GM23248 (cell line): ENCODE data around the gene ARID1B. TPM values are rescaled to one million over a fixed set of nuclear protein-coding genes. Genes with fewer than 3 reads are reported as not detected.
A peak's percentile ranks its signal among the peaks of the same experiment; 100 is the strongest.

Experiments
- DNase-seq: peaks from one replicate; pipeline ENCODE4 v3.0.0-alpha.2; 2015
- H2AFZ ChIP-seq: fragments of 200-600 bp; sonication (generic); 2 replicates; pipeline ENCODE4 v1.6.1; 2016; ENCODE audit warnings: antibody characterized with exemption
- H3F3A ChIP-seq: fragments of 200-600 bp; sonication (generic); 2 replicates; pipeline ENCODE4 v1.6.1; 2016; ENCODE audit warnings: mild to moderate bottlenecking, antibody characterized with exemption, mixed run types; ENCODE audit not compliant: insufficient read depth
- H3K27ac ChIP-seq: fragments of 200-600 bp; sonication (generic); 2 replicates; pipeline ENCODE4 v1.5.1; 2016; ENCODE audit warnings: mild to moderate bottlenecking
- H3K27me3 ChIP-seq: fragments of 200-600 bp; sonication (generic); replicated peaks from 2 replicates; pipeline ENCODE4 v1.6.1; 2016; ENCODE audit warnings: mild to moderate bottlenecking; ENCODE audit not compliant: insufficient read depth
- H3K36me3 ChIP-seq: fragments of 200-600 bp; sonication (generic); 2 replicates; pipeline ENCODE4 v1.6.1; 2016; ENCODE audit warnings: low read depth, mild to moderate bottlenecking
- H3K4me1 ChIP-seq: fragments of 200-600 bp; sonication (generic); 2 replicates; pipeline ENCODE4 v1.6.1; 2016; ENCODE audit warnings: mild to moderate bottlenecking; ENCODE audit not compliant: insufficient read depth
- H3K4me2 ChIP-seq: fragments of 200-600 bp; sonication (generic); one replicate; pipeline ENCODE4 v1.6.1; 2016; ENCODE audit warnings: mild to moderate bottlenecking; ENCODE audit not compliant: unreplicated experiment
- H3K4me3 ChIP-seq: fragments of 200-600 bp; sonication (generic); 2 replicates; pipeline ENCODE4 v1.5.1; 2016; ENCODE audit warnings: mild to moderate bottlenecking
- H3K79me2 ChIP-seq: fragments of 200-600 bp; sonication (generic); 2 replicates; pipeline ENCODE4 v1.6.1; 2016; ENCODE audit warnings: mild to moderate bottlenecking; ENCODE audit not compliant: insufficient read depth
- H3K9ac ChIP-seq: fragments of 200-600 bp; sonication (generic); 2 replicates; pipeline ENCODE4 v1.6.1; 2016; ENCODE audit warnings: mild to moderate bottlenecking
- H3K9me2 ChIP-seq: fragments of 200-600 bp; sonication (generic); 2 replicates; pipeline ENCODE4 v1.6.1; 2016; ENCODE audit warnings: mixed run types, mild to moderate bottlenecking, moderate library complexity; ENCODE audit not compliant: insufficient read depth
- H3K9me3 ChIP-seq: fragments of 200-600 bp; sonication (generic); one replicate; pipeline ENCODE4 v1.6.1; 2017; ENCODE audit warnings: low read depth
- H4K20me1 ChIP-seq: fragments of 200-600 bp; sonication (generic); 2 replicates; pipeline ENCODE4 v1.6.0; 2016; ENCODE audit not compliant: insufficient read depth
- EZH2 ChIP-seq: fragments of 200-600 bp; sonication (generic); IDR thresholded peaks from 2 replicates; pipeline ENCODE4 v1.6.1; 2018; ENCODE audit warnings: antibody characterized with exemption, mild to moderate bottlenecking; ENCODE audit not compliant: insufficient read depth, poor library complexity, severe bottlenecking
- EZH2phosphoT487 ChIP-seq: fragments of 200-600 bp; sonication (generic); IDR thresholded peaks from 2 replicates; pipeline ENCODE4 v1.6.1; 2018; ENCODE audit warnings: antibody characterized with exemption, moderate library complexity, mild to moderate bottlenecking, low read depth; ENCODE audit not compliant: insufficient read depth
- WGBS, 2 experiments: methylation state at CpG; one replicate each; pipeline ENCODE4 v1.1.6; 2015 to 2017; ENCODE audit warnings: low lambda C conversion rate in 2 of 2, low coverage in 1 of 2; ENCODE audit errors: missing lambda C conversion rate in 2 of 2; 5-methylcytosine and 5-hydroxymethylcytosine counted together
- in situ Hi-C: fragments of 300-500 bp; cut with MboI; formaldehyde crosslinking; loops from 2 replicates; pipeline ENCODE4 v1.15.0; 2020
- polyA plus RNA-seq: library from polyadenylated mRNA; unstranded; fragments of >200 nt; fragmentation: Nextera tagmentation; extraction: Ambion mirVana; gene quantifications from 2 replicates; pipeline ENCODE4 v1.2.1, GENCODE V29; 2016
- total RNA-seq: library from RNA; depleted of rRNA; stranded (reverse); fragments of >200 nt; shearing (Covaris generic); gene quantifications from 2 replicates; pipeline ENCODE4 v1.2.3, GENCODE V29; 2014

The ARID1B gene
- total and polyA plus RNA-seq, 2 experiments from 2014 or later, result 19.3 to 21.2 TPM

DNA sequence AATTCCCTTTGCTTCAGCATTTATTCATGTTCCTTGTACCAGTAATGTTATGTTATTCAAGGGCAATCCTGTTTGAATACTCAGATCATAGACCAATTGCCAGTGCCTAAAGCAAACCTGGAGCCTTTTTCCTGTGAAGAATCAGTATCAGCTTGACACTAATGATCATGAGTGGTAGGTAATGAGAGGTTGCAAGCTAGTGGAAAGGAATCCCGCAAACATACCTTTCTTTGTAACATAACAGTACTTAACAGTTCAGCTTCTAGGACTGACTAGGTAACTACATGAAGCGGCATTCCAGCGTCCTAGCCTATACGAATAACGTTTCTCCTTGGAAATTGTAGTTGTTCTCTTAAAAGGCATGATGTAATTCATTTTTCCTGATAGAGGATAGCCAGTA is 292.4 kb downstream of the ARID1B start:
- Histone ChIP-seq H3K4me1 (peaks cover 14% of the 10 kb centered on the region), H3K9me3 (no peaks in the 10 kb centered on the region), H3K36me3 (no peaks in the 10 kb centered on the region), H3F3A (0 out of 2 replicates have a peak, but pooled peaks cover 5% of the 10 kb centered on the region), H4K20me1 (0 out of 2 replicates have a peak, but pooled peaks cover 5% of the 10 kb centered on the region), H3K27ac (no peak overlapping the region), H3K9me2 (no peaks in the 10 kb centered on the region), H3K79me2 (peaks cover 98% of the 10 kb centered on the region), H3K9ac (no peak overlapping the region), H3K4me2 (no peak overlapping the region), H2AFZ (no peak overlapping the region), H3K4me3 (no peak overlapping the region), H3K27me3 (no peaks in the 10 kb centered on the region)
- DNase-seq, result no peak
- WGBS, 2 experiments, result 89 to 96% methylated on average over 5 of the region's 5 CpGs
- in situ Hi-C loops, result no loop called here
- TF ChIP-seq EZH2, result no peak
- no peak for TF ChIP-seq EZH2phosphoT487

- H3K4me1 ChIP-seq, result peaks cover 19% of the 10 kb centered on the region
- H3K9ac ChIP-seq, result no peak overlapping the region
- H3K27me3 ChIP-seq, result no peaks in the 10 kb centered on the region
- H3K9me3 ChIP-seq, result no peaks in the 10 kb centered on the region
- DNase-seq, result peak; percentile 12
- 0 out of 2 replicates have a peak, but pooled peaks cover 5% of the 10 kb centered on the region for H3F3A ChIP-seq
- WGBS, 2 experiments, result 46 to 52% methylated on average over 8 of the region's 8 CpGs
- no peak overlapping the region for H3K4me2 ChIP-seq
- H3K79me2 ChIP-seq, result peaks cover 98% of the 10 kb centered on the region
- in situ Hi-C loops, result no loop called here
- TF ChIP-seq EZH2phosphoT487, result no peak
- H4K20me1 ChIP-seq, result 0 out of 2 replicates have a peak, but pooled peaks cover 5% of the 10 kb centered on the region
- no peak overlapping the region for H3K4me3 ChIP-seq
- H3K9me2 ChIP-seq, result peaks cover under 1% of the 10 kb centered on the region; the same call in 1 of the 2 replicates
- H3K36me3 ChIP-seq, result no peaks in the 10 kb centered on the region
- H3K27ac ChIP-seq, result no peak overlapping the region
- no peak overlapping the region for H2AFZ ChIP-seq
These were observed 293.4 kb downstream of the ARID1B start for GRCh38 chr6:157070403-157071107.

DNA sequence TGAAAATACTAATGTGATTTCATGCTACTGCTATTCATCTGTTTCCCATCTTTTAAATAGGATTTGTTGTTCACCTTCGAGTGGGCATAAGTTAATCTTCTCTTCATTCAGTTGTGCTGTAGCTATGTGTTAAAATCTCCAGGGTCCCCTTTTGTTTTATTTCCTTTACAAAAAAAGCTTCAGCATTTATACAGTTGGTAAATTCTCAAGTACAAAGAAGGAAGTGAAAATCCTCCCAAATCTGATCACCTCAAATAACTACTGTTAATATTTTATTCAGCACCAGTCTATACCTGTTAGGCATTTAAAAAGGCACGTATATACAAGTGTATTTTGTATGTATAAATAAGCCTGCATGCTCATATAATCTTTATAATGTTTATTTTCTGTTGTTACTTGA is 294.9 kb downstream of the ARID1B start:
- DNase-seq, result no peak
- Histone ChIP-seq H3F3A (peaks cover 13% of the 10 kb centered on the region; the same call in 1 of the 2 replicates), H4K20me1 (0 out of 2 replicates have a peak, but pooled peaks cover 5% of the 10 kb centered on the region), H3K9ac (no peak overlapping the region), H2AFZ (no peak overlapping the region), H3K4me2 (no peak overlapping the region), H3K79me2 (peaks cover 99% of the 10 kb centered on the region), H3K4me3 (no peak overlapping the region), H3K9me2 (peaks cover 5% of the 10 kb centered on the region; the same call in 1 of the 2 replicates), H3K36me3 (no peaks in the 10 kb centered on the region), H3K9me3 (no peaks in the 10 kb centered on the region), H3K27me3 (no peaks in the 10 kb centered on the region), H3K4me1 (peaks cover 22% of the 10 kb centered on the region), H3K27ac (no peak overlapping the region)
- WGBS, 2 experiments, result 94 to 100% methylated on average over 2 of the region's 2 CpGs
- in situ Hi-C loops, result no loop called here
- TF ChIP-seq EZH2phosphoT487 (no peak), EZH2 (no peak)

GRCh38 chr6:157073596-157073995 is 296.4 kb downstream of the ARID1B start:
- Histone ChIP-seq H3K36me3 (no peaks in the 10 kb centered on the region), H3K4me3 (no peak overlapping the region), H3K4me2 (no peak overlapping the region), H3K9me2 (peaks cover 5% of the 10 kb centered on the region; the same call in 1 of the 2 replicates), H3K27me3 (no peaks in the 10 kb centered on the region), H3F3A (peaks cover 13% of the 10 kb centered on the region; the same call in 1 of the 2 replicates), H3K9me3 (no peaks in the 10 kb centered on the region), H3K9ac (no peak overlapping the region), H4K20me1 (0 out of 2 replicates have a peak, but pooled peaks cover 5% of the 10 kb centered on the region), H3K4me1 (peaks cover 22% of the 10 kb centered on the region), H2AFZ (no peak overlapping the region), H3K79me2 (peaks cover 98% of the 10 kb centered on the region), H3K27ac (no peak overlapping the region)
- no peak for TF ChIP-seq EZH2phosphoT487
- TF ChIP-seq EZH2, result no peak
- 96 to 98% methylated on average over 4 of the region's 4 CpGs for WGBS, 2 experiments
- DNase-seq, result no peak
- in situ Hi-C loops, result no loop called here
